Osteoblast (primary cell): ENCODE results near the gene DHX16. TPM values are rescaled to one million over a fixed set of nuclear protein-coding genes. Genes with fewer than 3 reads are reported as not detected.

ENCODE experiments used
- DNase-seq: peaks from one replicate; pipeline ENCODE4 v3.0.0; 2011; ENCODE audit warnings: low spot score, mixed read lengths; ENCODE audit not compliant: insufficient read length; ENCODE audit errors: missing footprints
- H2AFZ ChIP-seq: 2 replicates; pipeline ENCODE4 v1.6.0; 2011; ENCODE audit warnings: mild to moderate bottlenecking, low read length
- H3K27ac ChIP-seq: 2 replicates; pipeline ENCODE4 v1.5.1; 2011; ENCODE audit warnings: mild to moderate bottlenecking, low read depth, low read length, moderate library complexity
- H3K27me3 ChIP-seq: 2 replicates; pipeline ENCODE4 v1.6.0; 2012; ENCODE audit warnings: mild to moderate bottlenecking, control low read depth, inconsistent platforms, low read length, moderate library complexity; ENCODE audit not compliant: insufficient read depth
- H3K36me3 ChIP-seq: 2 replicates; pipeline ENCODE4 v1.5.1; 2011; ENCODE audit warnings: mild to moderate bottlenecking, low read length, control low read depth, moderate library complexity; ENCODE audit not compliant: insufficient read depth
- H3K4me1 ChIP-seq: 2 replicates; pipeline ENCODE4 v1.5.1; 2011; ENCODE audit warnings: mild to moderate bottlenecking, low read length, control low read depth, moderate library complexity; ENCODE audit not compliant: insufficient read depth
- H3K4me2 ChIP-seq: 2 replicates; pipeline ENCODE4 v1.6.0; 2011; ENCODE audit warnings: mild to moderate bottlenecking, low read length; ENCODE audit not compliant: insufficient read depth
- H3K4me3 ChIP-seq: fragments of 200-600 bp; sonication (generic); 3 replicates; pipeline ENCODE4 v1.5.1; 2012; ENCODE audit warnings: mild to moderate bottlenecking, low read length, inconsistent platforms; ENCODE audit not compliant: insufficient read depth
- H3K79me2 ChIP-seq: 2 replicates; pipeline ENCODE4 v1.6.0; 2012; ENCODE audit warnings: mild to moderate bottlenecking, low read length, control low read depth, inconsistent platforms; ENCODE audit not compliant: insufficient read depth
- H3K9me3 ChIP-seq: 2 replicates; pipeline ENCODE4 v1.5.1; 2011; ENCODE audit warnings: low read depth, low read length, control low read depth
- H4K20me1 ChIP-seq: 2 replicates; pipeline ENCODE4 v1.6.0; 2012; ENCODE audit warnings: mild to moderate bottlenecking, low read length, control low read depth; ENCODE audit not compliant: insufficient read depth
- CTCF ChIP-seq: IDR thresholded peaks from 2 replicates; pipeline ENCODE4 v1.5.1; 2011; ENCODE audit warnings: mild to moderate bottlenecking, low read depth, low read length, moderate library complexity; ENCODE audit errors: extremely low read depth
- total RNA-seq: library from RNA; depleted of rRNA; stranded (reverse); fragments of >200 nt; gene quantifications from 2 replicates; pipeline ENCODE4 v1.2.3, GENCODE V29; 2012

Gene DHX16
- total RNA-seq, 1 donor = 26.1 TPM

- peaks cover 63% of the 10 kb centered on the region for H4K20me1 ChIP-seq
Measured at GRCh38 chr6:30683980-30684338, 11.2 kb upstream of the DHX16 start.

GRCh38 chr6:30683183-30683979 lies 10.6 kb upstream of the DHX16 start:
- DNase-seq = no peak

More at GRCh38 chr6:30683980-30684338, 11.2 kb upstream of the DHX16 start:
- H3K4me3 ChIP-seq = peak overlapping the region; percentile 96
- peak overlapping the region; percentile 96 for H3K4me2 ChIP-seq
- TF ChIP-seq CTCF = no peak
- H3K9me3 ChIP-seq = no peaks in the 10 kb centered on the region
- H3K27me3 ChIP-seq = no peaks in the 10 kb centered on the region
- H3K4me1 ChIP-seq = peaks cover 61% of the 10 kb centered on the region
- peak overlapping the region; percentile 56 for H3K27ac ChIP-seq
- H3K79me2 ChIP-seq = peaks cover 93% of the 10 kb centered on the region
- no peak overlapping the region for H2AFZ ChIP-seq
- no peak for DNase-seq
- peaks cover 40% of the 10 kb centered on the region for H3K36me3 ChIP-seq

GRCh38 chr6:30682143-30683117 lies 9.6 kb upstream of the DHX16 start:
- Histone ChIP-seq H3K79me2 (peaks cover 90% of the 10 kb centered on the region), H4K20me1 (peaks cover 74% of the 10 kb centered on the region), H3K4me1 (peaks cover 48% of the 10 kb centered on the region)

More at GRCh38 chr6:30683183-30683979, 10.6 kb upstream of the DHX16 start:
- Histone ChIP-seq H3K79me2 (peaks cover 93% of the 10 kb centered on the region), H3K4me2 (peak overlapping the region; percentile 96), H3K27me3 (no peaks in the 10 kb centered on the region), H3K4me1 (peaks cover 57% of the 10 kb centered on the region), H3K36me3 (peaks cover 46% of the 10 kb centered on the region), H3K4me3 (peak overlapping the region; percentile 96), H3K9me3 (no peaks in the 10 kb centered on the region), H3K27ac (peak overlapping the region; percentile 78), H4K20me1 (peaks cover 68% of the 10 kb centered on the region), H2AFZ (no peak overlapping the region)
- no peak for TF ChIP-seq CTCF

More at GRCh38 chr6:30682143-30683117, 9.6 kb upstream of the DHX16 start:
- Histone ChIP-seq H3K4me2 (peak overlapping the region; percentile 96), H2AFZ (no peak overlapping the region), H3K4me3 (peak overlapping the region; percentile 96), H3K9me3 (no peaks in the 10 kb centered on the region), H3K27ac (peak overlapping the region; percentile 78), H3K27me3 (no peaks in the 10 kb centered on the region), H3K36me3 (peaks cover 55% of the 10 kb centered on the region)
- DNase-seq = peak; percentile 93
- no peak for TF ChIP-seq CTCF
